ENCODE data around the gene POU4F1. TPM values are rescaled to one million over a fixed set of nuclear protein-coding genes. Genes with fewer than 3 reads are reported as not detected.

The POU4F1 gene
- total and polyA plus RNA-seq, 2 donors (not counting 3 experiments of a cell fraction or from before 2014, with no cell fraction given): 0.30 to 1.1 TPM

DNA sequence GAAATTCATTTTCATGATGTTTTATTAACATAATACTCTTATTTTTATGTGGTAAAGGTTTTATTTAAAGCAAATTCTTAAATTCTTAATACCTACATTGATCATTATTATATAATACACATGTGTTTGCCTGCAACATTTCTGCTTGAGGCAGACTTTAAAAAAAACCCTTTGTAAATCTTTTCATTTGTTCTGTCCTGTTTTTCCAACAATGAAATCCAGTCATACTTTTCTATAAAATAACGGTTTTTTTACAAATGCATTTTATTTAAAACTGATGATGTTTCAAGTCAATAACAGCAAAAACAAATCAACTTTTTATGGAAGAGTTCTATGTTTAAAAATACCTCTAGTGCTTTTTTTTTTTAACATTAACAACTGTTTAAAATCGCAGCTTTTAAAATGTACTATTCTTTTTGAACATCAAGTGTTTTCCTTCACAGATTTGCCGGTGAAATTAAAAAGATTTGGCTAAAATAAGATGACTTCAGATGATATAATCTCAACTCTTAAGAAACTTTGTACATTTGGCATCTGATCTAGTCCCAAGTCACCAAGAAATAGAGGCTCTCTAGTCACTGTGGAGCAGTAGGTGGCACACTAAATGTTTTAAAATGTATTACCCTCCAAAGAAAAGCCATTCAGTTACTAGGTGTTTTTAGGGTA is 5.1 kb downstream of the POU4F1 start:
- CTCF ChIA-PET: interaction anchor here (1.3 kb wide), 2 partner anchors 12 to 357 kb away, joined by 3 read pairs; no protein-coding TSS in a partner anchor
- peak; percentile 40 for FAIRE-seq
- TF ChIP-seq GATA2 (IDR thresholded peaks at IDR 0.05; ENCODE audit: insufficient read depth, insufficient read length, low read depth, low read length): no peak
- TF ChIP-seq, protein P1, sequence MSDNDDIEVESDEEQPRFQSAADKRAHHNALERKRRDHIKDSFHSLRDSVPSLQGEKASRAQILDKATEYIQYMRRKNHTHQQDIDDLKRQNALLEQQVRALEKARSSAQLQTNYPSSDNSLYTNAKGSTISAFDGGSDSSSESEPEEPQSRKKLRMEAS (IDR thresholded peaks at IDR 0.05; ENCODE audit: insufficient read depth, insufficient read length): no peak
- TF ChIP-seq FOS (IDR thresholded peaks at IDR 0.05; ENCODE audit: borderline replicate concordance, insufficient read depth, low read length): no peak
- TF ChIP-seq JUN (IDR thresholded peaks at IDR 0.05; ENCODE audit: borderline replicate concordance, insufficient read depth, insufficient read length, low read depth): no peak
- TF ChIP-seq POLR2AphosphoS5 (IDR thresholded peaks at IDR 0.05; ENCODE audit: insufficient read depth, low read depth, low read length): no peak
- TF ChIP-seq EZH2 (IDR thresholded peaks at IDR 0.05; ENCODE audit: borderline replicate concordance, low read depth, low read length, severe bottlenecking): no peak
- TF ChIP-seq, protein P2, sequence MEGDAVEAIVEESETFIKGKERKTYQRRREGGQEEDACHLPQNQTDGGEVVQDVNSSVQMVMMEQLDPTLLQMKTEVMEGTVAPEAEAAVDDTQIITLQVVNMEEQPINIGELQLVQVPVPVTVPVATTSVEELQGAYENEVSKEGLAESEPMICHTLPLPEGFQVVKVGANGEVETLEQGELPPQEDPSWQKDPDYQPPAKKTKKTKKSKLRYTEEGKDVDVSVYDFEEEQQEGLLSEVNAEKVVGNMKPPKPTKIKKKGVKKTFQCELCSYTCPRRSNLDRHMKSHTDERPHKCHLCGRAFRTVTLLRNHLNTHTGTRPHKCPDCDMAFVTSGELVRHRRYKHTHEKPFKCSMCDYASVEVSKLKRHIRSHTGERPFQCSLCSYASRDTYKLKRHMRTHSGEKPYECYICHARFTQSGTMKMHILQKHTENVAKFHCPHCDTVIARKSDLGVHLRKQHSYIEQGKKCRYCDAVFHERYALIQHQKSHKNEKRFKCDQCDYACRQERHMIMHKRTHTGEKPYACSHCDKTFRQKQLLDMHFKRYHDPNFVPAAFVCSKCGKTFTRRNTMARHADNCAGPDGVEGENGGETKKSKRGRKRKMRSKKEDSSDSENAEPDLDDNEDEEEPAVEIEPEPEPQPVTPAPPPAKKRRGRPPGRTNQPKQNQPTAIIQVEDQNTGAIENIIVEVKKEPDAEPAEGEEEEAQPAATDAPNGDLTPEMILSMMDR (IDR thresholded peaks at IDR 0.05; ENCODE audit: extremely low read depth in 1 of 2, insufficient read depth in 1 of 2, low read depth in 1 of 2, low read length in 2 of 2): no peak
- no peak for TF ChIP-seq POLR2A (IDR thresholded peaks at IDR 0.05; ENCODE audit: low read depth, low read length)
- TF ChIP-seq MYC (IDR thresholded peaks at IDR 0.05; ENCODE audit: low read depth, low read length): no peak

More for the DNA sequence above, 5.1 kb downstream of the POU4F1 start:
- Histone ChIP-seq H3K9ac (replicated peaks; ENCODE audit: extremely low read depth, insufficient read depth, low read length) (no peak overlapping the region), H3K4me2 (ENCODE audit: insufficient read depth, low read length) (no peak overlapping the region), H3K9me3 (replicated peaks; ENCODE audit: control insufficient read depth, insufficient read depth, low read length) (no peaks in the 10 kb centered on the region), H3K27me3 (ENCODE audit: control insufficient read depth in 2 of 2, insufficient read depth in 2 of 2, low read length in 2 of 2) (peaks cover 85 to 96% of the 10 kb centered on the region in 2 experiments), H2AFZ (ENCODE audit: low read depth, low read length) (no peak overlapping the region), H3K79me2 (ENCODE audit: control insufficient read depth, insufficient read depth, low read length) (no peaks in the 10 kb centered on the region), H4K20me1 (replicated peaks; ENCODE audit: control insufficient read depth, extremely low read depth, insufficient read depth, low read length) (no peaks in the 10 kb centered on the region), H3K4me3 (replicated peaks in 1 of 3; ENCODE audit: insufficient read depth in 1 of 3, low read depth in 1 of 3, low read length in 3 of 3) (no peak overlapping the region), H3K9me1 (replicated peaks; ENCODE audit: control insufficient read depth, extremely low read depth, insufficient read depth, low read length) (no peaks in the 10 kb centered on the region), H3K4me1 (ENCODE audit: control insufficient read depth, extremely low read depth, insufficient read depth, low read length) (peaks cover 6% of the 10 kb centered on the region), H3K27ac (ENCODE audit: insufficient read depth, low read depth, low read length) (no peak overlapping the region), H3K36me3 (ENCODE audit: control insufficient read depth in 2 of 2, extremely low read depth in 1 of 2, insufficient read depth in 2 of 2, low read length in 2 of 2) (no peaks in the 10 kb centered on the region)
- POLR2A ChIA-PET: no interaction called here
- dilution Hi-C loops (cut with MboI; ENCODE audit: extremely low pct_ligation_motif_present, low sequenced_read_pairs): no loop called here
- no peak for DNase-seq (ENCODE audit: low read depth, low spot score)
- intact Hi-C loops (cut with micrococcal nuclease): loop anchor here (2.0 to 5.0 kb wide), 2 partner anchors 53 to 276 kb away; no protein-coding TSS in a partner anchor
- BruUV-seq (replicated peaks): no TSS peak
